Vagina (tissue), 2 donors: ENCODE results near the gene SBK2. TPM values are rescaled to one million over a fixed set of nuclear protein-coding genes. Genes with fewer than 3 reads are reported as not detected.

ENCODE experiments used
- DNase-seq, 2 donors: peaks; one replicate each; pipeline ENCODE4 v3.0.0-alpha.2; 2017; ENCODE audit errors: extremely low spot score in 2 of 2
- H3K27ac ChIP-seq: fragments of 200-600 bp; sonication (generic); one replicate; pipeline ENCODE4 v1.5.1; 2019
- H3K27me3 ChIP-seq: fragments of 200-600 bp; sonication (generic); one replicate; pipeline ENCODE4 v1.5.1; 2019
- H3K36me3 ChIP-seq, 2 donors: fragments of 200-600 bp; sonication (generic); one replicate each; pipeline ENCODE4 v1.5.1; 2017 to 2019
- H3K4me1 ChIP-seq: fragments of 200-600 bp; sonication (generic); one replicate; pipeline ENCODE4 v1.5.1; 2019
- H3K4me3 ChIP-seq, 2 donors: fragments of 200-600 bp; sonication (generic); 1 replicate in 1 of 2; 2 replicates in 1 of 2; pipeline ENCODE4 v1.5.1; 2016 to 2019
- H3K9me3 ChIP-seq: fragments of 200-600 bp; sonication (generic); one replicate; pipeline ENCODE4 v1.5.1; 2019
- POLR2A ChIP-seq, 2 donors: fragments of 450-650 bp; IDR thresholded peaks; one replicate each; pipeline ENCODE4 v1.6.1; 2017; ENCODE audit warnings: antibody characterized with exemption in 2 of 2, mild to moderate bottlenecking in 2 of 2, moderate library complexity in 2 of 2
- POLR2AphosphoS5 ChIP-seq, 2 donors: sonication (generic); formaldehyde crosslinking; IDR thresholded peaks; one replicate each; pipeline ENCODE4 v1.9.0; 2017; ENCODE audit warnings: antibody characterized with exemption in 2 of 2, mild to moderate bottlenecking in 2 of 2, low read depth in 1 of 2; ENCODE audit not compliant: insufficient read depth in 1 of 2
- intact Hi-C: fragments of 100-400 bp; cut with DNase I; formaldehyde crosslinking; loops from one replicate; pipeline ENCODE4 v1.15.1; 2023
- total RNA-seq: library from RNA; depleted of rRNA; stranded (reverse); fragments of >200 nt; gene quantifications from one replicate; pipeline ENCODE4 v1.2.3, GENCODE V29; 2016
- TF ChIP-seq, protein P1 (sequence below), 3 experiments: fragments of 450-650 bp in 2 of 3; fragments of 200-600 bp in 1 of 3; sonication (generic) in 1 of 3; IDR thresholded peaks; one replicate each; pipeline ENCODE4 v1.5.1; 2017 to 2019; ENCODE audit warnings: antibody characterized with exemption in 3 of 3, mild to moderate bottlenecking in 2 of 3, moderate library complexity in 2 of 3

The SBK2 gene
- total RNA-seq, 1 donor from 2014 or later = not detected

DNA sequence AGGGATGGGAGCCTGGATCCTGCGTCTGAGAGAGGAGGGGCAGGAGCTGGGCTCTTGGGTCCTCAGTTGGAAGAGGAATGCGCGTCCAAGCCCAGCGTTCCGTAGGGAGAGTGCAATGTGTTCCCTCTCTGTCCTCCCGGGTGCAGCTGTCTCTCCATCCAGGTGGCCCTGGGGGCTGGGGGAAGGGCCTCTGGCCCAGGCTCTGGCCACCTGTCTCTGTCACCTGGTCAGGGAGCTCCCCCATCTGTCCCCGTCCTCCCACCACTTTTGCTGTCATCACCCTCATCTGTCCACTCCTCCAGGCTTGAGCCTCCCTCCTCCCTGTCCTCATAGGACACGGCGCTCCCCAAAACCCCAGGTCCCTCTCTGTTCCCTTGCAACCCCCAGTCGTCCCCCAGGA lies 3.7 kb upstream of the SBK2 start:
- no peak for DNase-seq
- Histone ChIP-seq H3K36me3 (no peaks in the 10 kb centered on the region), H3K27me3 (no peaks in the 10 kb centered on the region), H3K27ac (no peak overlapping the region), H3K9me3 (no peaks in the 10 kb centered on the region), H3K4me1 (no peaks in the 10 kb centered on the region), H3K4me3 (no peak overlapping the region)
- intact Hi-C loops = no loop called here
- TF ChIP-seq POLR2A (IDR thresholded peaks at IDR 0.05) (no peak), POLR2AphosphoS5 (IDR thresholded peaks at IDR 0.05; ENCODE audit: insufficient read depth in 1 of 2, low read depth in 1 of 2) (no peak)
- TF ChIP-seq, protein P1, sequence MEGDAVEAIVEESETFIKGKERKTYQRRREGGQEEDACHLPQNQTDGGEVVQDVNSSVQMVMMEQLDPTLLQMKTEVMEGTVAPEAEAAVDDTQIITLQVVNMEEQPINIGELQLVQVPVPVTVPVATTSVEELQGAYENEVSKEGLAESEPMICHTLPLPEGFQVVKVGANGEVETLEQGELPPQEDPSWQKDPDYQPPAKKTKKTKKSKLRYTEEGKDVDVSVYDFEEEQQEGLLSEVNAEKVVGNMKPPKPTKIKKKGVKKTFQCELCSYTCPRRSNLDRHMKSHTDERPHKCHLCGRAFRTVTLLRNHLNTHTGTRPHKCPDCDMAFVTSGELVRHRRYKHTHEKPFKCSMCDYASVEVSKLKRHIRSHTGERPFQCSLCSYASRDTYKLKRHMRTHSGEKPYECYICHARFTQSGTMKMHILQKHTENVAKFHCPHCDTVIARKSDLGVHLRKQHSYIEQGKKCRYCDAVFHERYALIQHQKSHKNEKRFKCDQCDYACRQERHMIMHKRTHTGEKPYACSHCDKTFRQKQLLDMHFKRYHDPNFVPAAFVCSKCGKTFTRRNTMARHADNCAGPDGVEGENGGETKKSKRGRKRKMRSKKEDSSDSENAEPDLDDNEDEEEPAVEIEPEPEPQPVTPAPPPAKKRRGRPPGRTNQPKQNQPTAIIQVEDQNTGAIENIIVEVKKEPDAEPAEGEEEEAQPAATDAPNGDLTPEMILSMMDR (IDR thresholded peaks at IDR 0.05) = no peak

DNA sequence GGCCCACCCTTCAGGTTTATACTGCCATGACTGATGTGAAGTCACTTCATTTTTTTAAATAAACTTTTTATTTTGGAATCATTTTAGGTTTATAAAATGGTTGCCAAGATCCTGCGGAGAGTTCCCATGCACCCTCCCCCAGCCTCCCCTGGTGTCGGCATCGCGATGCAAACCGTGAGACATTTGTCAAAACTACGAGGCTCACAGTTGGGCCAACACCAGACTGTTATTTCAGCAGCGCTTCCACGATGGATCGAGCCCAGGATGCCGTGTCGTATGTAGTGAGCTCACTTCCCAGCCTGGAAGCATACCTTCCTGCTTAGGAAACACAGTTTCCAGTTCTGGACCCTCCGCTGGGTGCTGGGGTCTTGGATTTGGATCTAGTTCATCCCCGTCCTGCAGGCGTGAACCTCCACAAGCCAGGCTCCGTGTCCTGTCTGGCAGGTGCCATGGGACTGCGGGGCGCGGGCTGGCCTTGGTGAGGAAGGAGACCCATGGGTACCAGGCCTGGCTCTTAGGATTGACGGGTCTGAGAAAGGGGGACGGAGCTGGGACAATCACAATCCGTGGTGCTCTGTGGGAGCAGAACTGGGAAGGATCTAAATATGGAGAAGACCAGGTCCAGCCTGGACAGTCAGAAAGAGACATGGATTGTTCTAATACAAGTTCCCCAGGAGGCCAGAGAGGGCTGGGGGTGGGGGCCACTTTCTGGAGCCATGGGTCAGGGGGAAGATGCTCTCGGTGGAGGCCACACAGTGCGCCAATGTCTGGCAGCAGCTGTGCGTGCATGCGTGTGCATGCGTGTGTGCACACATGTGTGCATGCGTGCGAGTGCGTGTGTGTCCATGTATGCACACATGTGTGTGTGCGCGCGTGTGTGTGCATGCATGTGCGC lies 2.4 kb upstream of the SBK2 start:
- no peaks in the 10 kb centered on the region for H3K36me3 ChIP-seq
- intact Hi-C loops = no loop called here
- H3K27ac ChIP-seq = no peak overlapping the region
- no peak overlapping the region for H3K4me3 ChIP-seq
- no peak for DNase-seq
- TF ChIP-seq, protein P1 (IDR thresholded peaks at IDR 0.05) = no peak
- no peak for TF ChIP-seq POLR2AphosphoS5 (IDR thresholded peaks at IDR 0.05; ENCODE audit: insufficient read depth in 1 of 2, low read depth in 1 of 2)
- no peak for TF ChIP-seq POLR2A (IDR thresholded peaks at IDR 0.05)
- no peaks in the 10 kb centered on the region for H3K4me1 ChIP-seq
- no peaks in the 10 kb centered on the region for H3K9me3 ChIP-seq
- no peaks in the 10 kb centered on the region for H3K27me3 ChIP-seq

DNA sequence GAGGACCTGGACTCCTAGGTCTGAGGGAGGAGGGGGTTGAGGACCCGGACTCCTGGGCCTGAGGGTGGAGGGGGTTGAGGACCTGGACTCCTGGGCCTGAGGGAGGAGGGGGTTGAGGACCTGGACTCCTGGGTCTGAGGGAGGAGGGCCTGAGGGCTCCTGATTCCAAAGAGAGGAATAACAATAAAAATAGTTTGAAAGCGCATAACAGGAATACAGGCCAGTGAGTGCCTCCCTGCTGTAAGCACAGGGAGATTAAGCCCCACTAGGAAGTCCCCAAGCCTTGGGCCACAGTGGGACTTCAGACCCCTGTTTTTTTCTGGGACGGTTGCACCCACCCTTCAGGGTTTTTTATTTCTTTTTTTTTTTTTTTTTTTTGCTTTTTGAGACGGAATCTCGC lies 1.2 kb upstream of the SBK2 start:
- Histone ChIP-seq H3K4me3 (no peak overlapping the region), H3K36me3 (no peaks in the 10 kb centered on the region), H3K4me1 (no peaks in the 10 kb centered on the region), H3K9me3 (no peaks in the 10 kb centered on the region), H3K27ac (no peak overlapping the region), H3K27me3 (no peaks in the 10 kb centered on the region)
- TF ChIP-seq POLR2A (IDR thresholded peaks at IDR 0.05) (no peak), POLR2AphosphoS5 (IDR thresholded peaks at IDR 0.05; ENCODE audit: insufficient read depth in 1 of 2, low read depth in 1 of 2) (no peak)
- TF ChIP-seq, protein P1 (IDR thresholded peaks at IDR 0.05) = no peak
- no peak for DNase-seq
- intact Hi-C loops = no loop called here

DNA sequence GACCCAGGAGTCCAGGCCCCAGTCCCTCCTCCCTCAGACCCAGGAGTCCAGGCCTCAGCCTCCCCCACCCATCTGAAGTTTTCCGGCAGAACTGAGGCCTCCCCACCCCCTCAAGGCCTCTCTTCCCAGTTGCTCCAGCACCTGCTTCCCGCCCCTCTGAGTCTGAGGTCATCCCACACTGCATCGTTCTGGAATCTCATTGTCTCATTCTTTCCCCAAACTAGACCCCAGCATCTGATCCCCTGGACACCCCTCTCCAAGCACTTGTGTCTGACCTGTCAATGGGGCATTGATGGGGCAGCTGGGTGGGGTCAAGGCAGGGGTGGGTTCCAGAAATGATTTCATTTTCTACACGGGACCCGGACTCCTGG lies 793 bp upstream of the SBK2 start:
- intact Hi-C loops = no loop called here

More for the DNA sequence above, 793 bp upstream of the SBK2 start:
- Histone ChIP-seq H3K4me1 (no peaks in the 10 kb centered on the region), H3K36me3 (no peaks in the 10 kb centered on the region), H3K27ac (no peak overlapping the region), H3K4me3 (no peak overlapping the region), H3K27me3 (no peaks in the 10 kb centered on the region), H3K9me3 (no peaks in the 10 kb centered on the region)
- TF ChIP-seq POLR2A (IDR thresholded peaks at IDR 0.05) = no peak
- TF ChIP-seq POLR2AphosphoS5 (IDR thresholded peaks at IDR 0.05; ENCODE audit: insufficient read depth in 1 of 2, low read depth in 1 of 2) = no peak
- TF ChIP-seq, protein P1 (IDR thresholded peaks at IDR 0.05) = no peak
- no peak for DNase-seq
